Measurements from ENCODE around the gene CTNNA2. TPM values are rescaled to one million over a fixed set of nuclear protein-coding genes. Genes with fewer than 3 reads are reported as not detected.

Gene CTNNA2
- total and polyA plus RNA-seq, 7 experiments from 2014 or later, result not detected

- no peaks in the 10 kb centered on the region for H3K27me3 ChIP-seq (ENCODE audit: control insufficient read depth in 2 of 2, insufficient read depth in 2 of 2, low read length in 2 of 2)
- DNase-seq (no peak), ATAC-seq (no peak)
- H3K4me3 ChIP-seq (ENCODE audit: low read length), result no peak overlapping the region
- CTCF ChIA-PET, result no interaction called here
- Mint-ChIP-seq H3K36me3 (peaks cover 0 to 4% (median 0%) of the 10 kb centered on the region in 5 donors), H3K4me1 (no peaks in the 10 kb centered on the region), H3K4me3 (no peak overlapping the region), H3K27ac (no peak overlapping the region), H3K9me3 (peaks cover 0 to 5% (median 0%) of the 10 kb centered on the region in 11 donors), H3K27me3 (peaks cover 0 to 4% (median 0%) of the 10 kb centered on the region in 5 donors)
- intact Hi-C loops (cut with micrococcal nuclease), result no loop called here
- no peaks in the 10 kb centered on the region for H3K36me3 ChIP-seq (ENCODE audit: control insufficient read depth in 2 of 3, insufficient read depth in 3 of 3, low read length in 3 of 3)
- no peaks in the 10 kb centered on the region for H3K4me1 ChIP-seq (ENCODE audit: control insufficient read depth in 2 of 2, insufficient read depth in 2 of 2, low read length in 2 of 2)
- H3K27ac ChIP-seq (ENCODE audit: low read depth, low read length), result no peak overlapping the region
- no peaks in the 10 kb centered on the region for H3K9me3 ChIP-seq (ENCODE audit: control insufficient read depth in 2 of 3, low read length in 3 of 3)
- POLR2A ChIA-PET, result no interaction called here
These were observed 537.4 kb downstream of the CTNNA2 start for GRCh38 chr2:80050246-80050645.

GRCh38 chr2:80053522-80054345 lies 540.9 kb downstream of the CTNNA2 start:
- Mint-ChIP-seq H3K4me1 (no peaks in the 10 kb centered on the region), H3K9me3 (peaks cover 0 to 6% (median 0%) of the 10 kb centered on the region in 11 donors), H3K36me3 (no peaks in the 10 kb centered on the region), H3K4me3 (no peak overlapping the region), H3K27me3 (peaks cover 0 to 2% (median 0%) of the 10 kb centered on the region in 5 donors), H3K27ac (no peak overlapping the region)
- DNase-seq, result no peak
- ChIA-PET POLR2A (no interaction called here), CTCF (no interaction called here)
- H3K4me3 ChIP-seq (ENCODE audit: low read length), result no peak overlapping the region
- no peaks in the 10 kb centered on the region for H3K27me3 ChIP-seq (ENCODE audit: control insufficient read depth in 2 of 2, insufficient read depth in 2 of 2, low read length in 2 of 2)
- intact Hi-C loops (cut with micrococcal nuclease), result no loop called here
- no peaks in the 10 kb centered on the region for H3K9me3 ChIP-seq (ENCODE audit: control insufficient read depth in 2 of 3, low read length in 3 of 3)
- no peak for ATAC-seq
- no peak overlapping the region for H3K27ac ChIP-seq (ENCODE audit: low read depth, low read length)
- H3K36me3 ChIP-seq (ENCODE audit: control insufficient read depth in 2 of 3, insufficient read depth in 3 of 3, low read length in 3 of 3), result no peaks in the 10 kb centered on the region
- no peaks in the 10 kb centered on the region for H3K4me1 ChIP-seq (ENCODE audit: control insufficient read depth in 2 of 2, insufficient read depth in 2 of 2, low read length in 2 of 2)

GRCh38 chr2:80054346-80054675 lies 541.5 kb downstream of the CTNNA2 start:
- Mint-ChIP-seq H3K27me3 (no peaks in the 10 kb centered on the region), H3K4me1 (no peaks in the 10 kb centered on the region), H3K27ac (no peak overlapping the region), H3K36me3 (no peaks in the 10 kb centered on the region), H3K4me3 (no peak overlapping the region), H3K9me3 (peaks cover 0 to 6% (median 0%) of the 10 kb centered on the region in 11 donors)
- H3K4me1 ChIP-seq (ENCODE audit: control insufficient read depth in 2 of 2, insufficient read depth in 2 of 2, low read length in 2 of 2), result no peaks in the 10 kb centered on the region
- H3K27me3 ChIP-seq (ENCODE audit: control insufficient read depth in 2 of 2, insufficient read depth in 2 of 2, low read length in 2 of 2), result no peaks in the 10 kb centered on the region
- no peaks in the 10 kb centered on the region for H3K36me3 ChIP-seq (ENCODE audit: control insufficient read depth in 2 of 3, insufficient read depth in 3 of 3, low read length in 3 of 3)
- ChIA-PET CTCF (no interaction called here), POLR2A (no interaction called here)
- H3K27ac ChIP-seq (ENCODE audit: low read depth, low read length), result no peak overlapping the region
- ATAC-seq, result no peak
- H3K9me3 ChIP-seq (ENCODE audit: control insufficient read depth in 2 of 3, low read length in 3 of 3), result no peaks in the 10 kb centered on the region
- intact Hi-C loops (cut with micrococcal nuclease), result no loop called here
- H3K4me3 ChIP-seq (ENCODE audit: low read length), result no peak overlapping the region
- no peak for DNase-seq

GRCh38 chr2:80057956-80058355 lies 545.1 kb downstream of the CTNNA2 start:
- DNase-seq (no peak), ATAC-seq (no peak)
- intact Hi-C loops (cut with micrococcal nuclease), result no loop called here
- Histone ChIP-seq H3K9me3 (ENCODE audit: control insufficient read depth in 2 of 3, low read length in 3 of 3) (no peaks in the 10 kb centered on the region), H3K4me1 (ENCODE audit: control insufficient read depth in 2 of 2, insufficient read depth in 2 of 2, low read length in 2 of 2) (no peaks in the 10 kb centered on the region), H3K27ac (ENCODE audit: low read depth, low read length) (no peak overlapping the region), H3K36me3 (ENCODE audit: control insufficient read depth in 2 of 3, insufficient read depth in 3 of 3, low read length in 3 of 3) (no peaks in the 10 kb centered on the region), H3K27me3 (ENCODE audit: control insufficient read depth in 2 of 2, insufficient read depth in 2 of 2, low read length in 2 of 2) (no peaks in the 10 kb centered on the region), H3K4me3 (ENCODE audit: low read length) (no peak overlapping the region)
- Mint-ChIP-seq H3K9me3 (peaks cover 0 to 8% (median 0%) of the 10 kb centered on the region in 11 donors), H3K4me3 (no peak overlapping the region), H3K27ac (no peak overlapping the region), H3K4me1 (no peaks in the 10 kb centered on the region), H3K27me3 (no peaks in the 10 kb centered on the region), H3K36me3 (peaks cover 0 to 4% (median 0%) of the 10 kb centered on the region in 5 donors)
- CTCF ChIA-PET, result no interaction called here
- POLR2A ChIA-PET, result no interaction called here

GRCh38 chr2:80058562-80058961 lies 545.7 kb downstream of the CTNNA2 start:
- Mint-ChIP-seq H3K4me3 (no peak overlapping the region), H3K27ac (no peak overlapping the region), H3K27me3 (no peaks in the 10 kb centered on the region), H3K36me3 (peaks cover 0 to 4% (median 0%) of the 10 kb centered on the region in 5 donors), H3K9me3 (peaks cover 0 to 8% (median 0%) of the 10 kb centered on the region in 11 donors), H3K4me1 (no peaks in the 10 kb centered on the region)
- H3K27me3 ChIP-seq (ENCODE audit: control insufficient read depth in 2 of 2, insufficient read depth in 2 of 2, low read length in 2 of 2), result no peaks in the 10 kb centered on the region
- ChIA-PET CTCF (no interaction called here), POLR2A (no interaction called here)
- no peaks in the 10 kb centered on the region for H3K4me1 ChIP-seq (ENCODE audit: control insufficient read depth in 2 of 2, insufficient read depth in 2 of 2, low read length in 2 of 2)
- no peak overlapping the region for H3K4me3 ChIP-seq (ENCODE audit: low read length)
- ATAC-seq, result no peak
- intact Hi-C loops (cut with micrococcal nuclease), result no loop called here
- DNase-seq, result no peak
- H3K36me3 ChIP-seq (ENCODE audit: control insufficient read depth in 2 of 3, insufficient read depth in 3 of 3, low read length in 3 of 3), result no peaks in the 10 kb centered on the region
- H3K27ac ChIP-seq (ENCODE audit: low read depth, low read length), result no peak overlapping the region
- no peaks in the 10 kb centered on the region for H3K9me3 ChIP-seq (ENCODE audit: control insufficient read depth in 2 of 3, low read length in 3 of 3)

GRCh38 chr2:80059447-80059846 lies 546.6 kb downstream of the CTNNA2 start:
- DNase-seq (no peak), ATAC-seq (no peak)
- H3K4me1 ChIP-seq (ENCODE audit: control insufficient read depth in 2 of 2, insufficient read depth in 2 of 2, low read length in 2 of 2), result no peaks in the 10 kb centered on the region
- H3K9me3 ChIP-seq (ENCODE audit: control insufficient read depth in 2 of 3, low read length in 3 of 3), result no peaks in the 10 kb centered on the region
- ChIA-PET CTCF (no interaction called here), POLR2A (no interaction called here)
- no peaks in the 10 kb centered on the region for H3K27me3 ChIP-seq (ENCODE audit: control insufficient read depth in 2 of 2, insufficient read depth in 2 of 2, low read length in 2 of 2)
- no peak overlapping the region for H3K4me3 ChIP-seq (ENCODE audit: low read length)
- H3K27ac ChIP-seq (ENCODE audit: low read depth, low read length), result no peak overlapping the region
- H3K4me3 Mint-ChIP-seq, result no peak overlapping the region
- no peaks in the 10 kb centered on the region for H3K4me1 Mint-ChIP-seq
- no peak overlapping the region for H3K27ac Mint-ChIP-seq
- H3K36me3 Mint-ChIP-seq, result peaks cover 0 to 4% (median 0%) of the 10 kb centered on the region in 5 donors
- H3K27me3 Mint-ChIP-seq, result no peaks in the 10 kb centered on the region
- no peaks in the 10 kb centered on the region for H3K36me3 ChIP-seq (ENCODE audit: control insufficient read depth in 2 of 3, insufficient read depth in 3 of 3, low read length in 3 of 3)
- peaks cover 0 to 8% (median 0%) of the 10 kb centered on the region in 11 donors for H3K9me3 Mint-ChIP-seq
- intact Hi-C loops (cut with micrococcal nuclease), result no loop called here

GRCh38 chr2:80061881-80062280 lies 549.0 kb downstream of the CTNNA2 start:
- H3K36me3 ChIP-seq (ENCODE audit: control insufficient read depth in 2 of 3, insufficient read depth in 3 of 3, low read length in 3 of 3), result no peaks in the 10 kb centered on the region
- intact Hi-C loops (cut with micrococcal nuclease), result no loop called here
- no peak overlapping the region for H3K27ac Mint-ChIP-seq
- H3K36me3 Mint-ChIP-seq, result peaks cover 0 to 4% (median 0%) of the 10 kb centered on the region in 5 donors
- ATAC-seq (no peak), DNase-seq (no peak)
- CTCF ChIA-PET, result no interaction called here
- H3K27me3 Mint-ChIP-seq, result no peaks in the 10 kb centered on the region
- H3K9me3 ChIP-seq (ENCODE audit: control insufficient read depth in 2 of 3, low read length in 3 of 3), result no peaks in the 10 kb centered on the region
- POLR2A ChIA-PET, result no interaction called here
- H3K27ac ChIP-seq (ENCODE audit: low read depth, low read length), result no peak overlapping the region
- H3K4me3 Mint-ChIP-seq, result no peak overlapping the region
- H3K4me3 ChIP-seq (ENCODE audit: low read length), result no peak overlapping the region
- peaks cover 0 to 8% (median 0%) of the 10 kb centered on the region in 11 donors for H3K9me3 Mint-ChIP-seq
- H3K4me1 ChIP-seq (ENCODE audit: control insufficient read depth in 2 of 2, insufficient read depth in 2 of 2, low read length in 2 of 2), result no peaks in the 10 kb centered on the region
- no peaks in the 10 kb centered on the region for H3K4me1 Mint-ChIP-seq
- H3K27me3 ChIP-seq (ENCODE audit: control insufficient read depth in 2 of 2, insufficient read depth in 2 of 2, low read length in 2 of 2), result no peaks in the 10 kb centered on the region
